NCI-H2196 (cell line): ENCODE measurements around the gene TLR7.

Experiments used
- DNase-seq: peaks from one replicate; lab custom pipeline; 2025; ENCODE audit not compliant: unreplicated experiment; lab: John Stamatoyannopoulos, UW

The TLR7 gene

DNA sequence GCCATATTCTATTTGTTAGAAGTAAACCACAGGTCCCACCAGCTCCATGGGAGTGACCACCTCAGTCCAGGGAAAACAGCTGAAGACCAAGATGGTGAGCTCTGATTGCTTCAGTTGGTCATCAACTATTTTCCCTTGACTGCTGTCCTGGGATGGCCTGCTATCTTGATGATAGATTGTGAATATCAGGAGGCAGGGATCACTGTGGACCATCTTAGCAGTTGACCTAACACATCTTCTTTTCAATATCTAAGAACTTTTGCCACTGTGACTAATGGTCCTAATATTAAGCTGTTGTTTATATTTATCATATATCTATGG is 55.7 kb downstream of the TLR7 start:
- DNase-seq: no peak

DNA sequence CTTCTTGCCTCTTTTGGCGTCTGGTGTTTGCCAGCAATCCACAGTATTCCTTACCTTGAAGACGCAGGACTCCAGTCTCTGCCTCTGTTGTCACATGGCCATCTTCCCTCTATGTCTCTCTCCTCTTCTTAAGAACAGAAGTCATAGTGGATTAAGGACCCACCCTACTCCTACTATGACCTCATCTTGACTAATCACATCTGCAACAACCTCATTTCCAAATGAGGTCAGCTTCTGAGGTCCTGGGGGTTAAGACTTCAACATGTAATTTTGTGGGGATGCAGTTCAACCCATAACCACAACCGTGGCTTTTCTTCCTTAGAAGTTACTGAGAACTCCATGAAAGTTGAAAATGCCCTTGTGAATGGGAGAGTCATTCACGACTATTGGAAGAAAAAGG is 62.8 kb downstream of the TLR7 start:
- DNase-seq: no peak

DNA sequence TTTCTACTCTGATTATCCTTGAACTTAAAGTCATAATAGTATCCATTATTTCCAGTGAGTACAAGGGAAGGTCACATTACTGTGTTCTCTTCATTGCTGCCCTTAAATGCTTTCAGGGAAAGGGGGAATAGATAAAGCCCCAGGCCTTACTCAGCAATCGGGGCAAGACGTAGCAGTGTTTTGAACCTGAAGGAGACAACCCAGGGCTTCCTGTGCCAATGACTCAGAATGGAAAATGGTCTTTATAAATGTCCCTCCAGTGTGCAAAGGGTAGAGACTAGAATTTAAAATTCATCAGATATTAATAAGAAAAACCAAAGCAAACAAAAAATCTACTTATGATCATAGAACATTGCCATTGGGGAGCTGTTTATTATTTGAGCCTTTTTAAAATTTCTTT is 63.3 kb downstream of the TLR7 start:
- no peak for DNase-seq

DNA sequence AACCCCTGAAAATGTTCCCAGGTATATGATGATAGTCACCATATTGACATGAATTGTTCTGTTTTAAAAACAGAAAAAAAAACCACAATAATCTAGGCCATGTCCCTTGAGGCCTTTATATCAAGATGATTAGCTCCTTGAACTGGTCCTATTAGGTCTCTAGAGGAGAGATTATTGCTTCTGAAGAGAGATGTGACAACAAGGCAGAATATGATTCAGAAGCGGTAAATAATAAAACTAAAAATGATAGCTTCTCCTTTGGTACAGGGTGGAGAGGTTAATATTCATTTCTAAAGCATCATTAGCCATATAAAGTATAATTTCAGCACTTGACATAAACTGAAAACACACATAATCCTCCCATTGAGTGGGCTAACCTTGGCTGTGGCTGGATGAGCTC is 65.4 kb downstream of the TLR7 start:
- DNase-seq: no peak

DNA sequence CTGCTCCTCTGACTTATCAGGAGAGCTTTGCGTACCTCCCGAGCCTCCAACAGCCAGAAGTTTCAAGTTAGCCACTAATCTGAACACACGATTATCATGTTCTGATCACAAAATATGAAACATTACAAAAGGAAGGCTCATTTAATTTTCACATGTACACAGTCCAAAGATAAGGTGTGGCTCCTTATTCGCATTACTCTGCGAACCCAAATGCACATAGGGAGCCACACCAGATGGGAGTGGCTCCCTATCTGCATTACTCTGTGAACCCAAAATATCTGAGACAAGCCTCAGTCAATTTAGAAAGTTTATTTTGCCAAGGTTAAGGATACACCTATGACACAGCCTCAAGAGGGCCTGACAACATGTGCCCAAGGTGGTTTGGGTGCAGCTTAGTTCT is 68.0 kb downstream of the TLR7 start:
- DNase-seq: no peak

DNA sequence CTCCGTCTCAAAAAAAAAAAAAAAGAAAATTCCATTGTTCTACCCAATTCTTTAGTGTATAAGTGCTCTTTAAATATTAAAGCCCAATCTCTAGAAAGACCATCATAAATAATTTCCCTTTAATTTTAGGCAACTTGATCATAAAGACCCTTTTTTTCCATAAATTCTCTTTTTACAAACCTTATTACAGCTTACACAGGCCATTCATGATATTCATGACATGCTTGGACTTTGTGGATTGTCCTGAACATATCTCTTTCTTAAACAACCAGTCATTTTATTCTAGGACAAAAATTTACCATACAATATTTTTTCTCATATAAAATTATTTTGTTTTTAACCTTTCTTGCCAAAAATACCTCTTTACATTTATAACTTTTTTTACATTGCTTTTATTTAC is 70.1 kb downstream of the TLR7 start:
- DNase-seq: no peak
